GM18858 (cell line): ENCODE data around the gene HFE.
"Not testable (repeated sequence)": the region's sequence is repeated elsewhere in the genome, so short reads cannot be mapped to it uniquely, and the experiment has no call there.

ENCODE experiments used
- ATAC-seq: cut with Tn5 transposase; IDR thresholded peaks from one replicate; pipeline ENCODE4 v1.9.1; 2021; ENCODE audit not compliant: unreplicated experiment

The HFE gene, protein sequence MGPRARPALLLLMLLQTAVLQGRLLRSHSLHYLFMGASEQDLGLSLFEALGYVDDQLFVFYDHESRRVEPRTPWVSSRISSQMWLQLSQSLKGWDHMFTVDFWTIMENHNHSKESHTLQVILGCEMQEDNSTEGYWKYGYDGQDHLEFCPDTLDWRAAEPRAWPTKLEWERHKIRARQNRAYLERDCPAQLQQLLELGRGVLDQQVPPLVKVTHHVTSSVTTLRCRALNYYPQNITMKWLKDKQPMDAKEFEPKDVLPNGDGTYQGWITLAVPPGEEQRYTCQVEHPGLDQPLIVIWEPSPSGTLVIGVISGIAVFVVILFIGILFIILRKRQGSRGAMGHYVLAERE

GRCh38 chr6:26087284-26088115, at the start of gene HFE:
HFE (plus strand) TSS chr6:26087429; CDS start chr6:26087441, 12 bp downstream.
- ATAC-seq = no peak

- no peak for ATAC-seq
Measured at GRCh38 chr6:26041946-26042345, 45.3 kb upstream of the HFE start.

- peak; percentile 58 for ATAC-seq
Measured at GRCh38 chr6:26043384-26044139, 43.7 kb upstream of the HFE start.

- ATAC-seq = peak; percentile 0
Measured at GRCh38 chr6:26044140-26045064, 42.8 kb upstream of the HFE start.

- peak; percentile 34 for ATAC-seq
Measured at GRCh38 chr6:26045065-26045927, 41.9 kb upstream of the HFE start.

- no peak for ATAC-seq
Measured at GRCh38 chr6:26045928-26046368, 41.3 kb upstream of the HFE start.

GRCh38 chr6:26047329-26047728, 39.9 kb upstream of the HFE start:
- ATAC-seq = not testable (repeated sequence)

DNA sequence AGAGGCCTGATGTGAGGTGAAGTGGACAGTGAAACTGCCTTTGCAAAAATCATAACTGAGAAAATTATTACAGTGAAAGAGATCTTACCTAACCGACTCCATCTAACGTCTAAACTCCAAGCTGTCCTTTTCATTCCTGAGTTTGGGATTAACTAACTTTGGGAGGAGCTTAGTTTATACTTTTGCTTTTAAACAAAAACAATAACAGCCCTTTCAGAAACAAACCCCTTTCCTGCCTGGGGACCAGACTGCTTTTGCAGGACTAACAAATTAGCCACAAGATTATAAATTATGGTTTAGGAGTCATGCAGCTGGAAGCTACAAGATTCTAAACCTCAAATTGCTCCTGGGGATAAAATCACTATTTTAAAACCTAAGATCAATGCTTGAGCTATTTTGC, 38.6 kb upstream of the HFE start:
- ATAC-seq = no peak

DNA sequence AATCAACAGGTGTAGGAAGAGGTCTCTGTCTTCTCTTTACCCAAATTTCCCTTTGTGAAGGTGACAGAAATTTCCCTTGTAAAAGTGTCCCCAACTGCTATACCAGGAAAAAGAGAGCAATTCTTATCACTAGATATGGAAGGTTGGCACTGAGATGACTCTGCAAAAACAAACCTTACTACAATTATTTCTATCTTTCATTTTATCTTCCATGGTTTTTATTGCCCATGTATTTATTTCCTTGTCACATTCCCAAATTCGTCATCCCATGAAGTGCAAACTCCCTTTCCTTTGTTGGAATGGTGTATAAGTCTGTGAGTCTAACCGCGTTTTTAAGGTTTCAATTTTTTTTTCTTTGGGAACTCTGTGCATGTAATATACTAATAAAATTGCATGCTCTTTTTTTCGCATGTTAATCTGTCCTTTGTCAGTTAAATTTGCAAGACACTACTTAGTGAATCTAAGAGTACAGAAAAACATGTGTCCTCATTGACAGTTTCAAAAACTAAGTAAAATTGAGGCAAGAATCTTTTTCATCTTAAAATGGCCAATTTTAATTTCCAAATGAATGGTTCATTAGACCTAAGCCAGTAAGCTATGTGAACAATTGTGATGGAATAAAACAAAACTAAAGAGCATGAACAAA, 35.4 kb upstream of the HFE start:
- ATAC-seq = no peak

DNA sequence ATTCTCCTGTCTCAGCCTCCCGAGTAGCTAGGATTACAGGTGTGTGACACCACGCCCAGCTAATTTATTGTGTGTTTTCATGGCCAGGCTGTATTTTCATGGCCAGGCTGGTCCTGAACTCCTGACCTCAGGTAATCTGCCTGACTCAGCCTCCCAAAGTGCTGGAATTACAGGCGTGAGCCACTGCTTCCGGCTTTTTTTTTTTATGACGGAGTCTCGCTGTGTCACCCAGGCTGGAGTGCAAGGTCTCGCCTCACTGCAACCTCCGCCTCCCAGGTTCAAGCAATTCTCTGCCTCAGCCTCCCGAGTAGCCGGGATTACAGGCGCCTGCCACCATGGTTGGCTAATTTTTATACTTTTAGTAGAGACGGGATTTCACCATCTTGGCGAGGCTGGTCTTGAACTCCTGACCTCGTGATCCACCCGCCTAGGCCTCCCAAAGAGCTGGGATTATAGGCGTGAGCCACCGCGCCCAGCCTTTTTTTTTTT, 34.4 kb upstream of the HFE start:
- ATAC-seq = not testable (repeated sequence)

DNA sequence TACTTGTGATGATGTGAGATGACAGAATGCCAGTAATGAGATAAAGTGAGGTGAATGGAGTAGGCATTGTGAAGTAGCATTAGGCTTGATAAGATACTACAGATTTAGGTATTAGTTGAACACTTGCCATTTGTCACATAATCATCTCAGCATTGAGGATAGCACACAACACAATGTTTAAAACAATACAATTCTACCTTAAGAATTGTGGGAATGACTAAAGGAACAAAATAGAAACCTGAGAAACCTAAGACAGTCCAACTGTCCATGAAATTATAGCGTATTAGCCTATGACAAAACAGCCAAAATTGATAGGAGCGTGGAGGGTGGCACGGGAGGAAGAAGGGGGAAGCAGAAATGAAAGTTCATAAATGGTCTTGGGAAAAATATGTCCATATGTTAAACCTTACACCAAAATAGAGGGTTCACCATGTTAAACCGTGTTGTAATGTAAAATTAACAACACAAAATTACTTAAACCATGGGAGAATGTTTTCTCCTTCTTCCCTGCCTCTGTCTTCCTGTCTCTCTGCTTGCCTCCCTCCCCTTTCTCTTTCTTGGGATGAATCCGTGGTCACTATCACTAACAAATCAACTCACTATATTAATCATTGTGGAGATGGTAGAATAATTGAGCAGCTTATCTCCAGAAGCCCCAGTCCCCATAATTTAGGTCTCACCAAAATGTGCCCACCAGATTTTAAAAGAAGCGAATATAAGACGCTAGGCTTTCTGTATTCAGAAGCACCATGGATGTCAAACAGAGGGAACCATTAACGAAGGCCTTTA, 33.0 kb upstream of the HFE start:
- no peak for ATAC-seq

GRCh38 chr6:26054781-26055718, 32.2 kb upstream of the HFE start:
- ATAC-seq = peak; percentile 39

GRCh38 chr6:26055719-26056582, 31.3 kb upstream of the HFE start:
- peak; percentile 64 for ATAC-seq

GRCh38 chr6:26056583-26057350, 30.5 kb upstream of the HFE start:
- no peak for ATAC-seq

- no peak for ATAC-seq
Measured at GRCh38 chr6:26057899-26058298, 29.3 kb upstream of the HFE start.
